ENCODE results near the gene ASPSCR1. TPM values are rescaled to one million over a fixed set of nuclear protein-coding genes. Genes with fewer than 3 reads are reported as not detected.

Gene ASPSCR1
- total RNA-seq, 1 donor from 2014 or later: 20.1 TPM

DNA sequence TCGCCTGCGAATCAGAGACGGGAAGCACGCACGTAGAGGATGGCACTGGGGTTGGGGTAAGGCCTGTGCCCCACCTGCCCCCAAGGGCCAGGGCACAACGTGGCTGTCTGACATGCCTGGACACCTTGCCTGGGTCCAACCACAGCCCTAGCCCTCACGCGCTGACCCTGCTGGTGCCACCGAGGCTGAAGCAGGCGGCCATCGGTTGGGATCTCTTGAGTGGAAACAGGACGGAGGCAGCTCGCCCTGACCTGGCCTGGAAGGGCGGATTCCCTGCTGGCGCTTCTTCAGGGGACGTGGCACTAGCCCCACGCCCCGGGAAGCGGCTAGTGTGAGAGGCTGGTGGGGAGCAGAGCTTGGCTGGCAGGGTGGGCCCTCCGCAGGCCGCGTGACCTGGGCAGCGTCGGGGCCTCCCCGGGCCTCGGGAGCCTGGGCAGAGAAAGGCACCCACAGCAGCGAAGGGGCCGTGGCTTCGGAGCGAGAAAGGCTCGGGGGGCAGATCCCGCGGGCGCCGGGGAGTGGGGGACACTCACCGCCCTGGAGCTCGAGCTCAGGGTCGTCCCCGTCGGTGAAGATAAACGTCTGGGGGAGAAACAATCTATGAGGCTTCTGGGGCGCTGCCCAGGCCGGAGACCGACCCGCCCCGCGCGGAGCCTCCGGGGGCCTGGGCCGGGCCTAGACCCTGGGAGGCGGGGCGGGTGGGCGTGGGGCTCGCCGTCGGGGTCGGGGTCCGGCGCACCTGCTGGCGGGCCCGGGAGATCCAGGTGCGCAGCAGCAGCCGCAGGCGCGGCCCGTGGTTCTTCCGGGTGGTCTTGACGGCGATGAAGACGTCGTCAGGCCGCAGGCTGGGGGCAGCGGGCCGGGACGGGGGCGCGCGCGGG is 73.6 kb downstream of the ASPSCR1 start:
- DNase-seq (ENCODE audit: low read depth): no peak
- TF ChIP-seq CTCF (conservative IDR thresholded peaks at IDR 0.05; ENCODE audit: low read depth, low read length): no peak
- peak overlapping the region; percentile 91 for H3K4me3 ChIP-seq (ENCODE audit: low read depth, low read length)

DNA sequence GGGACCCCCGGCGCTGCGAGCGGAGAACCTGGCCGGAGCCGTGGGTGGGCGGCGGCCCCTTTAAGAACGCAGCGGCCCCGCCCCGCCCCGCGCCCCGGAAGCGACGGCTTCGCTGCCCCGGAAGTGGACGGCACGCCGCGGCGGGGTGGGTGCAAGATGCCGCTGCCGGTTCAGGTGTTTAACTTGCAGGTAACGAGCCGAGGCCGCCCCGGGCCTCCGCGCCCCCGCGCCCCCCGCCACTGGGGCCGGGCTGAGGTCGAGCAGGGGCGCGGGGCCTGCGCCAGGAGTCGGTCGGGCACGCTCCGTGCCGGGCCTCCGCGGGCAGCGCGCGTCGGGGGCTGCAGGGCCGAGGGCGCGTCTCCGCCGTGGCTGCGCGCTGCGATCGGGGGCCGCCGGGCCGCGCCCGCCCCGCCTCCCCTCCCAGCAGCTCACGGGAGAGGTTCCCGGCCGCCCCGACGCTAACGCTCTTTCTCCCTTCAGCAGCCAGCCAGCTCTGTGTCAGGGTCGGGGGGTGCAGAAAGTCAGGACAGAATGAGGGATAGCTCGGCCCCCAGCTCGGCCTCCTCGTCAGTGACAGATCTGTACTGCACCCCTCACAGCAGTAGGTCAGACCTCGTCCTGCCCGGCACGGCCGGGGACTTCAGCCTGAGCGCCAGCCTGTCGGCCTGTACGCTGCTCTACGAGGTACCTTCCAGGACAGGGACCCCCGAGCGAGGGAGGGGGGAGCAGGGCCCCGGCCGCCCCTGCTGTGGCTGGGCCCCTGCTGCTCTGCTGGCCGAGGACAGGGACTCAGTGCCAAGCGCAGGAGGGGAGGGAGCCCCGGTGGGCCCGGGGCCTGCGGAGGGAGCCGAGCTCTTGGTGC is 74.6 kb downstream of the ASPSCR1 start, which contains the start of the genes GPS1 and RFNG:
TSS of gene GPS1 (plus strand) at position 123 of the 862 bp plus-strand sequence. CDS start at position 157, 34 bp downstream.
TSS of gene RFNG (minus strand) at position 36 of the 862 bp plus-strand sequence. CDS start 45 bp downstream, outside the sequence.
- peak within 1 kb of the TSS; percentile 91 for H3K4me3 ChIP-seq (ENCODE audit: low read depth, low read length)
- DNase-seq (ENCODE audit: low read depth): no peak
- TF ChIP-seq CTCF (conservative IDR thresholded peaks at IDR 0.05; ENCODE audit: low read depth, low read length): no peak

- peak overlapping the region; percentile 91 for H3K4me3 ChIP-seq (ENCODE audit: low read depth, low read length)
- TF ChIP-seq CTCF (conservative IDR thresholded peaks at IDR 0.05; ENCODE audit: low read depth, low read length): no peak
- no peak for DNase-seq (ENCODE audit: low read depth)
Observed at GRCh38 chr17:82052638-82053059, 75.2 kb downstream of the ASPSCR1 start.

DNA sequence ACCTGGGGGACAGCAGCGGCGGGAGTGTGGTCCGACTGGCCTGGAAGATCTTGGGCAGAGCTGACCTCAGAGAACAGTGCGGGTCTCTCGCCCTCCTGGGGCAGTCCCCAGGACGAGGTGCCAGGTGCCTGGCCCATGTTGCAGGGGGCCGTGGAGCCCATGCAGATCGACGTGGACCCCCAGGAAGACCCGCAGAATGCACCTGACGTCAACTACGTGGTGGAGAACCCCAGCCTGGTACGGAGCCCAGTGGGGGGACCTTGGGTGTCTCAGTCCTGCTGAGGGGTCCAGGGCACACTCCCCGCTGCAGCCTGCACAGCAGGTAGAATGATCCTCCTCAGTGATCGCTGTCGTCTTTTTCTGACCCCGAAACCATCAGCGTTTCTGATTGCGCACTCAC is 75.7 kb downstream of the ASPSCR1 start:
- no peak for DNase-seq (ENCODE audit: low read depth)
- peak overlapping the region; percentile 91 for H3K4me3 ChIP-seq (ENCODE audit: low read depth, low read length)
- no peak for TF ChIP-seq CTCF (conservative IDR thresholded peaks at IDR 0.05; ENCODE audit: low read depth, low read length)

GRCh38 chr17:82053556-82054263 is 76.3 kb downstream of the ASPSCR1 start:
- no peak for DNase-seq (ENCODE audit: low read depth)
- no peak for TF ChIP-seq CTCF (conservative IDR thresholded peaks at IDR 0.05; ENCODE audit: low read depth, low read length)
- H3K4me3 ChIP-seq (ENCODE audit: low read depth, low read length): no peak overlapping the region

- no peak for DNase-seq (ENCODE audit: low read depth)
- TF ChIP-seq CTCF (conservative IDR thresholded peaks at IDR 0.05; ENCODE audit: low read depth, low read length): no peak
- H3K4me3 ChIP-seq (ENCODE audit: low read depth, low read length): no peak overlapping the region
Observed at GRCh38 chr17:82054351-82055022, 77.1 kb downstream of the ASPSCR1 start.
